Stimulated activated CD8-positive, alpha-beta memory T cell treated with anti-CD3 and anti-CD28 coated beads, Interleukin-12 subunit alpha, Interleukin-12 subunit beta, amount 100 ng/mL, for 1 hour (primary cell): ENCODE measurements around the gene DUSP19.

Experiments
- DNase-seq: peaks from one replicate; pipeline ENCODE4 v3.0.0-alpha.2; 2020; ENCODE audit warnings: low read depth

Gene DUSP19

GRCh38 chr2:183125659-183126341, 47.3 kb downstream of the DUSP19 start:
- no peak for DNase-seq

GRCh38 chr2:183126635-183127034, 48.1 kb downstream of the DUSP19 start:
- no peak for DNase-seq

- no peak for DNase-seq
Observed at GRCh38 chr2:183134016-183134415, 55.5 kb downstream of the DUSP19 start.

- DNase-seq = no peak
Observed at GRCh38 chr2:183148955-183149354, 70.4 kb downstream of the DUSP19 start.

- DNase-seq = no peak
Observed at GRCh38 chr2:183149489-183149888, 70.9 kb downstream of the DUSP19 start.
